ENCODE measurements around the gene BCKDK.

Gene BCKDK

DNA sequence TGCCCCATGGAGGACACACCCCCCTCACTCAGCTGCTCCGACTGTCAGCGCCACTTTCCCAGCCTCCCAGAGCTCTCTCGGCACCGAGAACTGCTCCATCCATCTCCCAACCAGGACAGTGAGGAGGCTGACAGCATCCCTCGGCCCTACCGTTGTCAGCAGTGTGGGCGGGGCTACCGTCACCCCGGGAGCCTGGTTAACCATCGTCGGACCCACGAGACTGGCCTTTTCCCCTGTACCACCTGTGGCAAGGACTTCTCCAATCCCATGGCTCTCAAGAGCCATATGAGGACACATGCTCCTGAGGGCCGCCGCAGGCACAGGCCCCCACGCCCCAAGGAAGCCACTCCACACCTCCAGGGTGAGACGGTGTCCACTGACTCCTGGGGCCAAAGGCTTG, 31.9 kb upstream of the BCKDK start:
- Histone ChIP-seq H3K36me3 (ENCODE audit: insufficient read depth, low read length) (peaks cover 4% of the 10 kb centered on the region; the same call in 1 of the 2 replicates), H3K4me1 (ENCODE audit: insufficient read depth, low read length) (0 out of 2 replicates have a peak, but pooled peaks cover 9% of the 10 kb centered on the region), H3K9me3 (ENCODE audit: control insufficient read depth, insufficient read depth, low read length) (no peaks in the 10 kb centered on the region), H3K9ac (ENCODE audit: low read depth, low read length) (no peak overlapping the region)

DNA sequence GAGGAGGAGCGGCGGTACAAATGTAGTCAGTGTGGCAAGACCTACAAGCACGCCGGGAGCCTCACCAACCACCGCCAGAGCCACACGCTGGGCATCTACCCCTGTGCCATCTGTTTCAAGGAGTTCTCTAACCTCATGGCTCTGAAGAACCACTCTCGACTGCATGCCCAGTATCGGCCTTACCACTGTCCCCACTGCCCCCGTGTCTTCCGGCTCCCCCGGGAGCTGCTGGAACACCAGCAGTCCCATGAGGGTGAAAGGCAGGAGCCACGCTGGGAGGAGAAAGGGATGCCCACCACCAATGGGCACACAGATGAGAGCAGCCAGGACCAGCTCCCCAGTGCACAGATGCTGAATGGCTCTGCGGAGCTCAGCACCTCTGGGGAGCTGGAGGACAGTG, 31.2 kb upstream of the BCKDK start:
- H3K36me3 ChIP-seq (ENCODE audit: insufficient read depth, low read length) = peaks cover 4% of the 10 kb centered on the region; the same call in 1 of the 2 replicates

DNA sequence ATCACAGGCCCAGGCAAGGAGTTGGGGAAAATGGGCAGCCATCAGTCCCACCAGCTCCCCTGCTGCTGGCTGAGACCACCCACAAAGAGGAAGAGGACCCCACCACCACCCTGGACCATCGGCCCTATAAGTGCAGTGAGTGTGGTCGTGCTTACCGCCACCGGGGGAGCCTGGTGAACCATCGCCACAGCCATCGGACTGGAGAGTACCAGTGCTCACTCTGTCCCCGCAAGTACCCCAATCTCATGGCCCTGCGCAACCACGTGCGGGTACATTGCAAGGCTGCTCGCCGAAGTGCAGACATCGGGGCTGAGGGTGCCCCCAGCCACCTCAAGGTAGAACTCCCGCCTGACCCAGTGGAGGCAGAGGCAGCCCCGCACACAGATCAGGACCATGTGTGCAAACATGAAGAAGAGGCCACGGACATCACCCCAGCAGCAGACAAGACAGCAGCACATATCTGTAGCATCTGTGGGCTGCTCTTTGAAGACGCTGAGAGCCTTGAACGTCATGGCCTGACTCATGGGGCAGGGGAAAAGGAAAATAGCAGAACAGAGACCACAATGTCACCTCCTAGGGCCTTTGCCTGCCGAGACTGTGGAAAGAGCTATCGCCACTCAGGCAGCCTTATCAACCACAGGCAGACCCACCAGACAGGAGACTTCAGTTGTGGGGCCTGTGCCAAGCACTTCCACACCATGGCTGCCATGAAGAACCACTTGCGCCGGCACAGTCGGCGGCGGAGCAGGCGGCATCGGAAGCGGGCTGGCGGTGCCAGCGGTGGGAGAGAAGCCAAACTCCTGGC, 30.4 kb upstream of the BCKDK start:
- peaks cover 4% of the 10 kb centered on the region; the same call in 1 of the 2 replicates for H3K36me3 ChIP-seq (ENCODE audit: insufficient read depth, low read length)
- no peak overlapping the region for H3K9ac ChIP-seq (ENCODE audit: low read depth, low read length)
- no peaks in the 10 kb centered on the region for H3K9me3 ChIP-seq (ENCODE audit: control insufficient read depth, insufficient read depth, low read length)
- H3K4me1 ChIP-seq (ENCODE audit: insufficient read depth, low read length) = no peaks in the 10 kb centered on the region

More for the DNA sequence above, 31.2 kb upstream of the BCKDK start:
- no peak overlapping the region for H3K9ac ChIP-seq (ENCODE audit: low read depth, low read length)
- no peaks in the 10 kb centered on the region for H3K9me3 ChIP-seq (ENCODE audit: control insufficient read depth, insufficient read depth, low read length)
- 0 out of 2 replicates have a peak, but pooled peaks cover 4% of the 10 kb centered on the region for H3K4me1 ChIP-seq (ENCODE audit: insufficient read depth, low read length)

DNA sequence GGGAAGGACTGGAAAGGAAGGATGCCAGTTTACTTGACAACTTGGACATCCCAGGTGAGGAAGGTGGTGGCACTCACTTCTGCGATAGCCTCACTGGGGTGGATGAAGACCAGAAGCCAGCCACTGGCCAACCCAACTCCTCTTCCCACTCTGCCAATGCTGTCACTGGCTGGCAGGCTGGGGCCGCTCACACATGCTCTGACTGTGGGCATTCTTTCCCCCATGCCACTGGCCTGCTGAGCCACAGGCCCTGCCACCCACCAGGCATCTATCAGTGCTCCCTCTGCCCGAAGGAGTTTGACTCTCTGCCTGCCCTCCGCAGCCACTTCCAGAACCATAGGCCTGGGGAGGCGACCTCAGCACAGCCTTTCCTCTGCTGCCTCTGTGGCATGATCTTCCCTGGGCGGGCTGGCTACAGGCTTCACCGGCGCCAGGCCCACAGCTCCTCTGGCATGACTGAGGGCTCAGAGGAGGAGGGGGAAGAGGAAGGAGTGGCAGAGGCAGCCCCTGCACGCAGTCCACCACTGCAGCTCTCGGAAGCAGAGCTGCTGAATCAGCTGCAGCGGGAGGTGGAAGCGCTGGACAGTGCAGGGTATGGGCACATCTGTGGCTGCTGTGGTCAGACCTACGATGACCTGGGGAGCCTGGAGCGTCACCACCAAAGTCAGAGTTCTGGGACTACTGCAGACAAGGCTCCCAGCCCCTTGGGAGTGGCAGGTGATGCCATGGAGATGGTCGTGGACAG, 29.4 kb upstream of the BCKDK start:
- no peaks in the 10 kb centered on the region for H3K9me3 ChIP-seq (ENCODE audit: control insufficient read depth, insufficient read depth, low read length)
- no peaks in the 10 kb centered on the region for H3K4me1 ChIP-seq (ENCODE audit: insufficient read depth, low read length)
- no peak overlapping the region for H3K9ac ChIP-seq (ENCODE audit: low read depth, low read length)
- H3K36me3 ChIP-seq (ENCODE audit: insufficient read depth, low read length) = peaks cover 4% of the 10 kb centered on the region; the same call in 1 of the 2 replicates

DNA sequence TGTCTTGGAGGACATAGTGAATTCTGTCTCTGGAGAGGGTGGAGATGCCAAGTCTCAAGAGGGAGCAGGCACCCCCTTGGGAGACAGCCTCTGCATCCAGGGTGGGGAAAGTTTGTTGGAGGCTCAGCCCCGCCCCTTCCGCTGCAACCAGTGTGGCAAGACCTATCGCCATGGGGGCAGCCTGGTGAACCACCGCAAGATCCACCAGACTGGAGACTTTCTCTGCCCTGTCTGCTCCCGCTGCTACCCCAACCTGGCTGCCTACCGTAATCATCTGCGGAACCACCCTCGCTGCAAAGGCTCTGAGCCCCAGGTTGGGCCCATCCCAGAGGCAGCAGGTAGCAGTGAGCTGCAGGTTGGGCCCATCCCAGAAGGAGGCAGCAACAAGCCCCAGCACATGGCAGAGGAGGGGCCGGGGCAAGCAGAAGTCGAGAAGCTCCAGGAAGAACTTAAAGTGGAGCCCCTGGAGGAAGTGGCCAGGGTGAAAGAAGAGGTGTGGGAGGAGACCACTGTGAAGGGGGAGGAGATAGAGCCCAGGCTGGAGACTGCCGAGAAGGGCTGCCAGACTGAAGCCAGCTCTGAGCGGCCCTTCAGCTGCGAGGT, 28.7 kb upstream of the BCKDK start:
- Histone ChIP-seq H3K36me3 (ENCODE audit: insufficient read depth, low read length) (peaks cover 4% of the 10 kb centered on the region; the same call in 1 of the 2 replicates), H3K4me1 (ENCODE audit: insufficient read depth, low read length) (no peaks in the 10 kb centered on the region), H3K9ac (ENCODE audit: low read depth, low read length) (no peak overlapping the region), H3K9me3 (ENCODE audit: control insufficient read depth, insufficient read depth, low read length) (no peaks in the 10 kb centered on the region)

DNA sequence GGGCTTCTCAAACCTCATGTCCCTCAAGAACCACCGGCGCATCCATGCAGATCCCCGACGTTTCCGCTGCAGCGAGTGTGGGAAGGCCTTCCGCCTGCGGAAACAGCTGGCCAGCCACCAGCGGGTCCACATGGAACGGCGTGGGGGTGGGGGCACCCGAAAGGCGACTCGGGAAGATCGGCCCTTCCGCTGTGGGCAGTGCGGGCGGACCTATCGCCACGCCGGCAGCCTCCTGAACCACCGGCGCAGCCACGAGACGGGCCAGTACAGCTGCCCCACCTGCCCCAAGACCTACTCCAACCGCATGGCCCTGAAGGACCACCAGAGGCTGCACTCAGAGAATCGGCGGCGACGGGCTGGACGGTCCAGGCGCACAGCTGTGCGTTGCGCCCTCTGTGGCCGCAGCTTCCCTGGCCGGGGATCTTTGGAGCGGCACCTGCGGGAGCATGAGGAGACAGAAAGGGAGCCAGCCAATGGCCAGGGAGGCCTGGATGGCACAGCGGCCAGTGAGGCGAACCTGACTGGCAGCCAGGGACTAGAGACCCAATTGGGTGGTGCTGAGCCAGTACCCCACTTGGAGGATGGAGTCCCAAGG, 28.1 kb upstream of the BCKDK start:
- Histone ChIP-seq H3K4me1 (ENCODE audit: insufficient read depth, low read length) (no peaks in the 10 kb centered on the region), H3K9me3 (ENCODE audit: control insufficient read depth, insufficient read depth, low read length) (no peaks in the 10 kb centered on the region), H3K36me3 (ENCODE audit: insufficient read depth, low read length) (peaks cover 4% of the 10 kb centered on the region; the same call in 1 of the 2 replicates), H3K9ac (ENCODE audit: low read depth, low read length) (no peak overlapping the region)

DNA sequence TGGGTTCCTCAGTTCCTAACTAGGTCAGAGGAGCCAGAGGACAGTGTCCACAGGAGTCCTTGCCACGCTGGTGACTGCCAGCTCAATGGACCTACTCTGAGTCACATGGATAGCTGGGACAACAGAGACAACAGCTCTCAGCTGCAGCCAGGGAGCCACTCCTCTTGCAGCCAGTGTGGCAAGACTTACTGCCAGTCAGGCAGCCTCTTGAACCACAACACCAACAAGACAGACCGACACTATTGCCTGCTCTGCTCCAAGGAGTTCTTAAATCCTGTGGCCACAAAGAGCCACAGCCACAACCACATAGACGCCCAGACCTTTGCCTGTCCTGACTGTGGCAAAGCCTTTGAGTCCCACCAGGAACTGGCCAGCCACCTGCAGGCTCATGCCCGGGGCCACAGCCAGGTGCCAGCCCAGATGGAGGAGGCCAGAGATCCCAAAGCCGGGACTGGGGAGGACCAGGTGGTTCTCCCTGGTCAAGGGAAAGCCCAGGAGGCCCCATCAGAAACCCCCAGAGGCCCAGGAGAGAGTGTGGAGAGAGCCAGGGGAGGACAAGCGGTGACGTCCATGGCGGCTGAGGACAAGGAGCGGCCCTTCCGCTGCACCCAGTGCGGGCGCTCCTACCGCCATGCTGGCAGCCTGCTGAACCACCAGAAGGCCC, 27.3 kb upstream of the BCKDK start:
- Histone ChIP-seq H3K4me1 (ENCODE audit: insufficient read depth, low read length) (no peaks in the 10 kb centered on the region), H3K9me3 (ENCODE audit: control insufficient read depth, insufficient read depth, low read length) (no peaks in the 10 kb centered on the region), H3K36me3 (ENCODE audit: insufficient read depth, low read length) (peaks cover 4% of the 10 kb centered on the region; the same call in 1 of the 2 replicates), H3K9ac (ENCODE audit: low read depth, low read length) (no peak overlapping the region)

DNA sequence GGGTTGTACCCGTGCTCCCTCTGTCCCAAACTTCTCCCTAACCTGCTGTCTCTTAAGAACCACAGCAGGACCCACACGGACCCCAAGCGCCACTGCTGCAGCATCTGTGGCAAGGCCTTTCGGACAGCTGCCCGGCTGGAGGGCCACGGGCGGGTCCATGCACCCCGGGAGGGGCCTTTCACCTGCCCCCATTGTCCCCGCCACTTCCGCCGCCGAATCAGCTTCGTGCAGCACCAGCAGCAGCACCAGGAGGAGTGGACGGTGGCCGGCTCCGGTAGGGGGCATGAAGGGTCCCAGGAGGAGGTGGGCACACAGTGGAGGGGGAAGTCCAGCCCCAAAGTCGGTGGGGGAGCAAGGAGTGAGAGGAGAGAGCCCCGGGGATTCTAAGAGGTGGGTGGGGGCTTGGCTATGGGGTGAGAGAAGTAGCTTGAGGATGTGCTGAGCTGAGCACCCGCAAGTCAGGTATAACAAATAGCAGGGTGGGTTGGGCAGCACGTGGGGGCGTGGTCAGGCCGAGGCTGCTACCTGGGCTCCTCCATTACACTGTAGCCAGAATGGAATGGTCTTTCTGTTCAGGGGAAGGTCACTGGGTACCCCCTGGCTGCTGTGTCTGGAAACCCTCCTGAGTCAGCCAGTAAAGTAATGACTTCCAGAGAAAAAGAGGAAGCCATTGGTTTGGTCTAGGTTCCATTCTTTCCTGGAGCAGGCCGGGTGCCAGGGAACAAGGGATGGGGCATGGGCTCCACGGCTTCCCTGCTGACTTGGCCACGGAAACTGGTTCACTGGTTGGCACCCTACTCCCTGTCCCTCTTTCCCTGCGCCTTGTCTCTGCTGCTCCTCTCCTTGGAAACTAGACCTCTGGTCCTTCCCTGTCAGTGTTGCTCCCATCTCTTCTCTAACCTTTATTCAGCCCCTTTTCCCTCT, 26.5 kb upstream of the BCKDK start:
- no peaks in the 10 kb centered on the region for H3K9me3 ChIP-seq (ENCODE audit: control insufficient read depth, insufficient read depth, low read length)
- peaks cover 4% of the 10 kb centered on the region; the same call in 1 of the 2 replicates for H3K36me3 ChIP-seq (ENCODE audit: insufficient read depth, low read length)
- no peaks in the 10 kb centered on the region for H3K4me1 ChIP-seq (ENCODE audit: insufficient read depth, low read length)
- no peak overlapping the region for H3K9ac ChIP-seq (ENCODE audit: low read depth, low read length)

DNA sequence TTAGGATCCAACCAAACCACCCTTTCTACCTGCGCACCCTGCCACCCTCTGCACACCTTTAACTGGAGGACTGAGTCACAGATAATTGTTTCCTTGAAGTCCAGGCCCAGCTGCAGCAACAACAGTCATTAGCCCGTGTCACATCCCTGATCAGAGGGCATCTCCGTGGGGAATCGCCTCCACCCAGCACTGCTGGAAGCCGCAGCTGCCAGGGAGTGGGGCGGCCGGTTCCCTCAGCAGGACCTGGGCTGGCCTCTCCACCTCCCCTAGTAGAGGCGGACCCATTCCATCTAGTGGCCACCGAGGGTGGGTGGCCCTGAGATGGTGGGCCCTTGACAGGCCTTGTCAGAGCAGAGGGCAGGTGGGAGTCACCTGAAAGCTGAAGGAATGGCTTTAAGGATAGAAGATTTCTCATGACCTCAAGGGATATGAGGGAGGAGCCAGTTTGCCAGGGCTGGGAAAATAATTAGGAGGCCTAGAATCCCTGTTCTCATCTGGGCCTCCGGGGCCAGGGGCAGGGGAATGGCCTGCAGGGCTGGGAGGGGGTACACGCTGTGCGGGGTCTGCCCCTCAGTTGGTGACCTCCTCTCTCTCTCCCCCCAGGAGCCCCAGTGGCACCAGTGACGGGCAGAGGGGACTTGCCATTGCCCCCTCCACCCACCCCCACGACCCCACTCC, 25.7 kb upstream of the BCKDK start:
- Histone ChIP-seq H3K9me3 (ENCODE audit: control insufficient read depth, insufficient read depth, low read length) (no peaks in the 10 kb centered on the region), H3K4me1 (ENCODE audit: insufficient read depth, low read length) (no peaks in the 10 kb centered on the region), H3K36me3 (ENCODE audit: insufficient read depth, low read length) (peaks cover 4% of the 10 kb centered on the region; the same call in 1 of the 2 replicates), H3K9ac (ENCODE audit: low read depth, low read length) (no peak overlapping the region)

DNA sequence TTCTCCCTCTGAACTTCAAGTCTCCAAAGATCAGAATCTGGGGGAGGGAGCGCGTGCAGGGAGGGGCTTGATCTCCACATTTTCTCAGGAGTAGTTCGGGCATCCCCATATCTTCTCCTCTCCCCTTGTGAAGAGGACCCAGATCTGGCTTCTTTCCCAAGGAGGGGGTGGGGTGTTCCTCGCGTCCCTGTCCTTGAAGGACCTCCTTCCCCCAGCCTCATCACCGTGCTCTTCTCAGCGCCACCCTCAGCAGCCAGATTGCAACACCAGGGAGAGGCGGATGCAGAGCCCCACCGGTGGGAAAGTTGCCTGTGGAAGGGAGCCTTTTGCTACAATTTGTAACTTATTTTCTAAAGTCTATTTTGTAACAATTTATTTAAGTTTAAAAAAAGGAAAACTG, 25.1 kb upstream of the BCKDK start:
- H3K4me1 ChIP-seq (ENCODE audit: insufficient read depth, low read length) = no peaks in the 10 kb centered on the region
- no peak overlapping the region for H3K9ac ChIP-seq (ENCODE audit: low read depth, low read length)
- peaks cover 4% of the 10 kb centered on the region; the same call in 1 of the 2 replicates for H3K36me3 ChIP-seq (ENCODE audit: insufficient read depth, low read length)
- H3K9me3 ChIP-seq (ENCODE audit: control insufficient read depth, insufficient read depth, low read length) = no peaks in the 10 kb centered on the region

DNA sequence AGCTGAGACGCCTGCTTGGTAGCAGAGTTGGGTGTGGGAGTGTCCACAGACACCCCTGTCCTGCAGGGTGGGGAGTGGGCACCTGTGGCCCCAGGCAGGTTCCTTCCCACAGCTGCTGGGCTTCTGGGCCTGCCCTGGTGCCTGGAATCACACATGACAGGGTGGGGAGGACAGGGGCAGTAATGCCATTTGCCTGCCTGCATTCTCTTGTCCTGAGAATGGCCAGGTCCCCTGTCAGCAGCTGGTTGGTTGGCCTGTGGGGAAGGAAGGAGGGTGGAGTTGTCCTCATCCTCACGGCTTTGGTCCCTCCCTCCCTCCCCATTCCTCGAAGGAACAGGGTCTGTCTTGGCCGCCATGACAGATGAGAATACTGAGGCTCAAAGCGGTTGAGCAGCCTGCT, 24.6 kb upstream of the BCKDK start:
- Histone ChIP-seq H3K9me3 (ENCODE audit: control insufficient read depth, insufficient read depth, low read length) (no peaks in the 10 kb centered on the region), H3K9ac (ENCODE audit: low read depth, low read length) (no peak overlapping the region), H3K4me1 (ENCODE audit: insufficient read depth, low read length) (no peaks in the 10 kb centered on the region), H3K36me3 (ENCODE audit: insufficient read depth, low read length) (peaks cover 4% of the 10 kb centered on the region; the same call in 1 of the 2 replicates)

DNA sequence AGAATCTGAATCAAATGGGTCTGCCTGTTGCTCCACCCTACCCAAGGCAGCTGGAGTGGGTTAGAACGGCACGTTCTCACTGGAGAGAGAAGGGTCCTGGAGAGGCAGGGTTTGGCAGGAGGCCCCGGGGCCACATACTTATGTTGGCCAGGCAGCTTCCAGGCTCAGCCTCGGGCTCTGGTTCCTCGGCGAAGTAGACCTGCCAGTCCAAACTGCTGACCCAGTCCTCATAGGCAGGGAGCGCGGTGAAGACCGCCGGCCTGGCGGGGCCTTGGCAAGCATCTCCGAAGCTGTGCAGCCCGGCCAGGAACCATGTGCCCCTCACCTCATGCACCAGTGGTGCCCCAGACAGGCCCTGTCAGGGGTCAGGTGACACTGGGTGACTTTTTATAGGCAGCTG, 24.2 kb upstream of the BCKDK start:
- peaks cover 4% of the 10 kb centered on the region; the same call in 1 of the 2 replicates for H3K36me3 ChIP-seq (ENCODE audit: insufficient read depth, low read length)
- no peak overlapping the region for H3K9ac ChIP-seq (ENCODE audit: low read depth, low read length)

More for the DNA sequence above, 24.2 kb upstream of the BCKDK start:
- Histone ChIP-seq H3K4me1 (ENCODE audit: insufficient read depth, low read length) (no peaks in the 10 kb centered on the region), H3K9me3 (ENCODE audit: control insufficient read depth, insufficient read depth, low read length) (no peaks in the 10 kb centered on the region)
